K562 (cell line): ENCODE data around the gene ELAC2. TPM values are rescaled to one million over a fixed set of nuclear protein-coding genes. Genes with fewer than 3 reads are reported as not detected.

Experiments
- NFXL1 ChIP-seq: fragments of 450-650 bp; formaldehyde crosslinking; IDR thresholded peaks from 2 replicates; pipeline ENCODE4 v1.4.0; 2021; ENCODE audit warnings: mild to moderate bottlenecking
- ZNF3 ChIP-seq: fragments of 250-450 bp; sonication (Bioruptor Pico); IDR thresholded peaks from 2 replicates; pipeline ENCODE4 v1.5.0; 2021; ENCODE audit warnings: mild to moderate bottlenecking, moderate library complexity
- ZNF316 ChIP-seq: fragments of 450-650 bp; IDR thresholded peaks from 2 replicates; pipeline ENCODE4 v1.6.1; 2016
- polyA plus RNA-seq, 8 experiments: library from polyadenylated mRNA; depleted of rRNA in 4 of 8; stranded (reverse) in 5 of 8; unstranded in 3 of 8; fragments of >200 nt; fragmentation: Nextera tagmentation in 2 of 8; fragmentation: Illumina TruSeq in 1 of 8; extraction: Ambion mirVana in 2 of 8; extraction: Trizol in 1 of 8; gene quantifications; 2 replicates each; pipeline versions ENCODE4 v1.2.1 to v1.2.3, GENCODE V29; 2011 to 2014; ENCODE audit warnings: inconsistent platforms in 1 of 8, missing spikeins in 1 of 8
- total RNA-seq, 7 experiments: library from RNA; depleted of rRNA in 6 of 7; stranded (reverse); fragments of >200 nt in 6 of 7; fragmentation: Illumina TruSeq in 2 of 7; extraction: Trizol in 2 of 7; gene quantifications; 2 replicates each; pipeline versions ENCODE4 v1.2.1 to v1.2.3, GENCODE V29; 2011 to 2021; ENCODE audit warnings: low replicate concordance in 1 of 7
- TF ChIP-seq, protein P1 (sequence below): fragments of 450-650 bp; formaldehyde crosslinking; IDR thresholded peaks from 2 replicates; pipeline ENCODE4 v1.4.0; 2022; ENCODE audit warnings: missing genetic modification characterization
- TF ChIP-seq, protein P2 (sequence below): fragments of 450-650 bp; IDR thresholded peaks from 2 replicates; pipeline ENCODE4 v1.6.1; 2017; ENCODE audit warnings: antibody characterized with exemption, mild to moderate bottlenecking

Gene ELAC2
- total and polyA plus RNA-seq, 9 of the 15 experiments (the other 6 are each of a cell fraction or from before 2014, with no cell fraction given): 4.5 to 129 (median 70.6) TPM

DNA sequence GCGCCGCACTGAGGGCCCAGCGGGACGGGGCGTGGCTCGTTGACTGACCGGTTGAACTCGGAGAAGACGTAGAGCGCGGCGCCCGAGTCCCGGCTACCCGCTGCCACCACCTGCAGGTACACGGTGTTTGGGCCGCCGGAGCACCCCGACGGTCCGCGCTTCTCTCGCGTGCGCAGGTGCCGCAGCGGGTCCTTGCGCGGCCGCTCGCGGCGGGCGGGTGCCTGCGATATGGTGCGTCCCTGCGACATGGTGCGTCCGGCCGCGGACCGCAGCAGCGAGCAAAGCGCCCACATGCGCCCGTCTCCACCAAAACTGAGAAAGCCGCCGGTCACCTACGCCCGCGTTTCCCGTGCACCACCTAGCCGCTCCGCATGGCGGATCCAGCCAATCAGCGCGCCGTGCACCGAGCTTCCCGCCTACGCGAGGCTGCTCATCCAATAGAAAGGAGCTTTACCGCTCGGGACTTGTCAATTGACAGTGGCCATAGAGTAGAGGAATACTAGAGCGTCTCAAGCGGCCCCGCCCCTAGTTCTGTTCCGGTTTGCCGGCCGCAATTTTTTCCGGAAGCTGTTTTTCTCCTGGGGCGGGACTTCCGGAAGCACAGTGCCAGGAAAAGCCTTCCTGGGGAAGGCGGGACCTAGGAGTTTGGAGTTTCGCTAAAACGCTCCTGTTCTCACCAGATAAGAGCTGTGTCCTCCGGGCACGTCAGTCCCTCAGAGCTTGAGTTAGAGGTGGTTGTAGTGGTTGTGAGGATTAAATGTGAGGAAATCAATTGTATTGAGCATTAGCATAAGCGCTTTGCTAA, at the start of gene ELAC2 (continued):
- TF ChIP-seq ZNF316 (no peak), ZNF3 (CRISPR knock-in tag) (no peak), NFXL1 (CRISPR knock-in tag) (no peak)
- TF ChIP-seq, protein P1, sequence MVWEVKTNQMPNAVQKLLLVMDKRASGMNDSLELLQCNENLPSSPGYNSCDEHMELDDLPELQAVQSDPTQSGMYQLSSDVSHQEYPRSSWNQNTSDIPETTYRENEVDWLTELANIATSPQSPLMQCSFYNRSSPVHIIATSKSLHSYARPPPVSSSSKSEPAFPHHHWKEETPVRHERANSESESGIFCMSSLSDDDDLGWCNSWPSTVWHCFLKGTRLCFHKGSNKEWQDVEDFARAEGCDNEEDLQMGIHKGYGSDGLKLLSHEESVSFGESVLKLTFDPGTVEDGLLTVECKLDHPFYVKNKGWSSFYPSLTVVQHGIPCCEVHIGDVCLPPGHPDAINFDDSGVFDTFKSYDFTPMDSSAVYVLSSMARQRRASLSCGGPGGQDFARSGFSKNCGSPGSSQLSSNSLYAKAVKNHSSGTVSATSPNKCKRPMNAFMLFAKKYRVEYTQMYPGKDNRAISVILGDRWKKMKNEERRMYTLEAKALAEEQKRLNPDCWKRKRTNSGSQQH: no peak
- TF ChIP-seq, protein P2, sequence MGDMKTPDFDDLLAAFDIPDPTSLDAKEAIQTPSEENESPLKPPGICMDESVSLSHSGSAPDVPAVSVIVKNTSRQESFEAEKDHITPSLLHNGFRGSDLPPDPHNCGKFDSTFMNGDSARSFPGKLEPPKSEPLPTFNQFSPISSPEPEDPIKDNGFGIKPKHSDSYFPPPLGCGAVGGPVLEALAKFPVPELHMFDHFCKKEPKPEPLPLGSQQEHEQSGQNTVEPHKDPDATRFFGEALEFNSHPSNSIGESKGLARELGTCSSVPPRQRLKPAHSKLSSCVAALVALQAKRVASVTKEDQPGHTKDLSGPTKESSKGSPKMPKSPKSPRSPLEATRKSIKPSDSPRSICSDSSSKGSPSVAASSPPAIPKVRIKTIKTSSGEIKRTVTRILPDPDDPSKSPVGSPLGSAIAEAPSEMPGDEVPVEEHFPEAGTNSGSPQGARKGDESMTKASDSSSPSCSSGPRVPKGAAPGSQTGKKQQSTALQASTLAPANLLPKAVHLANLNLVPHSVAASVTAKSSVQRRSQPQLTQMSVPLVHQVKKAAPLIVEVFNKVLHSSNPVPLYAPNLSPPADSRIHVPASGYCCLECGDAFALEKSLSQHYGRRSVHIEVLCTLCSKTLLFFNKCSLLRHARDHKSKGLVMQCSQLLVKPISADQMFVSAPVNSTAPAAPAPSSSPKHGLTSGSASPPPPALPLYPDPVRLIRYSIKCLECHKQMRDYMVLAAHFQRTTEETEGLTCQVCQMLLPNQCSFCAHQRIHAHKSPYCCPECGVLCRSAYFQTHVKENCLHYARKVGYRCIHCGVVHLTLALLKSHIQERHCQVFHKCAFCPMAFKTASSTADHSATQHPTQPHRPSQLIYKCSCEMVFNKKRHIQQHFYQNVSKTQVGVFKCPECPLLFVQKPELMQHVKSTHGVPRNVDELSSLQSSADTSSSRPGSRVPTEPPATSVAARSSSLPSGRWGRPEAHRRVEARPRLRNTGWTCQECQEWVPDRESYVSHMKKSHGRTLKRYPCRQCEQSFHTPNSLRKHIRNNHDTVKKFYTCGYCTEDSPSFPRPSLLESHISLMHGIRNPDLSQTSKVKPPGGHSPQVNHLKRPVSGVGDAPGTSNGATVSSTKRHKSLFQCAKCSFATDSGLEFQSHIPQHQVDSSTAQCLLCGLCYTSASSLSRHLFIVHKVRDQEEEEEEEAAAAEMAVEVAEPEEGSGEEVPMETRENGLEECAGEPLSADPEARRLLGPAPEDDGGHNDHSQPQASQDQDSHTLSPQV: no peak
